HepG2 (cell line): Measurements from ENCODE around the gene CRLF1. TPM values are rescaled to one million over a fixed set of nuclear protein-coding genes. Genes with fewer than 3 reads are reported as not detected.
A peak's percentile ranks its signal among the peaks of the same experiment; 100 is the strongest.

ENCODE experiments used
- ATAC-seq: fragments of 200-7000 bp; cut with Tn5 transposase; 3 replicates; pipeline ENCODE4 v1.9.1; 2020; ENCODE audit warnings: mild to moderate bottlenecking, moderate library complexity
- BruUV-seq: library from RNA; stranded (reverse); fragments of 400-500 nt; replicated peaks from 2 replicates; lab custom pipeline; 2021; lab: Mats Ljungman, UMichigan
- CTCF ChIA-PET: fragments of 300-600 bp; formaldehyde crosslinking; extraction: SDS; loops from one replicate; lab custom pipeline; 2021; ENCODE audit warnings: low total read pairs, inconsistent platforms, low intra/inter-chr PET ratio; lab: Yijun Ruan, JAX
- POLR2A ChIA-PET: fragments of 350-600 bp; sonication (Branson Sonifier 250); formaldehyde crosslinking; loops from one replicate; lab custom pipeline; 2020; ENCODE audit warnings: antibody characterized with exemption, inconsistent platforms; lab: Yijun Ruan, JAX
- DNase-seq: peaks from one replicate; pipeline ENCODE4 v3.0.0-alpha.2; 2015; ENCODE audit warnings: low spot score
- FAIRE-seq: peaks from 3 replicates; lab custom pipeline; 2011; peaks lifted over from hg19 to GRCh38; lab: Jason Lieb, UNC
- H2AFZ ChIP-seq: one replicate; pipeline ENCODE4 v1.6.1; 2011; ENCODE audit warnings: low read length, inconsistent platforms
- H3K27ac ChIP-seq: fragments of 300-600 bp; 3 replicates; pipeline ENCODE4 v1.8.0; 2011; ENCODE audit warnings: mixed run types, mild to moderate bottlenecking, mixed read lengths, low read length, inconsistent platforms; ENCODE audit not compliant: insufficient read depth; ENCODE audit errors: extremely low read length
- H3K27me3 ChIP-seq, 2 experiments: fragments of 200-600 bp in 1 of 2; 2 replicates in 1 of 2; 3 replicates in 1 of 2; pipeline versions ENCODE4 v1.6.0 to v1.8.0; 2011; ENCODE audit warnings: low read length in 2 of 2, mild to moderate bottlenecking in 2 of 2, moderate library complexity in 2 of 2, inconsistent platforms in 1 of 2; ENCODE audit not compliant: insufficient read depth in 2 of 2, control insufficient read depth in 1 of 2
- H3K36me3 ChIP-seq, 2 experiments: fragments of 200-600 bp in 1 of 2; replicated peaks in 1 of 2; 2 replicates in 1 of 2; 3 replicates in 1 of 2; pipeline versions ENCODE4 v1.5.1 to v1.8.0; 2011; ENCODE audit warnings: low read length in 2 of 2, inconsistent platforms in 1 of 2; ENCODE audit not compliant: insufficient read depth in 2 of 2, control insufficient read depth in 1 of 2
- H3K4me1 ChIP-seq: 2 replicates; pipeline ENCODE4 v1.5.1; 2012; ENCODE audit warnings: low read length, inconsistent platforms; ENCODE audit not compliant: insufficient read depth
- H3K4me2 ChIP-seq: 2 replicates; pipeline ENCODE4 v1.6.0; 2011; ENCODE audit warnings: low read depth, low read length, inconsistent platforms
- H3K4me3 ChIP-seq, 3 experiments: fragments of 200-600 bp in 1 of 3; sonication (generic), shearing (Covaris generic) in 1 of 3; replicated peaks in 1 of 3; 2 replicates each; pipeline ENCODE4 v1.5.1; 2011 to 2016; ENCODE audit warnings: low read length in 3 of 3, inconsistent platforms in 2 of 3, low read depth in 2 of 3, mild to moderate bottlenecking in 2 of 3, control low read depth in 1 of 3, mixed read lengths in 1 of 3; ENCODE audit not compliant: insufficient read depth in 1 of 3
- H3K79me2 ChIP-seq: one replicate; pipeline ENCODE4 v1.6.1; 2011; ENCODE audit warnings: low read length, inconsistent platforms; ENCODE audit not compliant: insufficient read depth
- H3K9ac ChIP-seq: 2 replicates; pipeline ENCODE4 v1.6.0; 2011; ENCODE audit warnings: mild to moderate bottlenecking, low read depth, low read length, inconsistent platforms; ENCODE audit not compliant: insufficient read depth
- H3K9me3 ChIP-seq: 2 replicates; pipeline ENCODE4 v1.5.1; 2012; ENCODE audit warnings: mild to moderate bottlenecking, low read length
- H4K20me1 ChIP-seq: 2 replicates; pipeline ENCODE4 v1.6.0; 2011; ENCODE audit warnings: inconsistent platforms, mild to moderate bottlenecking, low read length, moderate library complexity; ENCODE audit not compliant: insufficient read depth
- ATAD3A ChIP-seq: sonication (generic); formaldehyde crosslinking; IDR thresholded peaks from 2 replicates; pipeline ENCODE4 v1.4.0; 2020; ENCODE audit warnings: missing genetic modification reagents
- DNMT1 ChIP-seq: sonication (generic); formaldehyde crosslinking; IDR thresholded peaks from 2 replicates; pipeline ENCODE4 v1.5.1; 2020; ENCODE audit warnings: mild to moderate bottlenecking, missing genetic modification reagents
- DPF2 ChIP-seq: sonication (generic); formaldehyde crosslinking; IDR thresholded peaks from 2 replicates; pipeline ENCODE4 v1.4.0; 2020; ENCODE audit warnings: mild to moderate bottlenecking, low read depth, missing genetic modification reagents, borderline replicate concordance
- ETS1 ChIP-seq: sonication (generic); formaldehyde crosslinking; IDR thresholded peaks from 2 replicates; pipeline ENCODE4 v1.4.0; 2020; ENCODE audit warnings: missing genetic modification reagents
- GABPB1 ChIP-seq: IDR thresholded peaks from 2 replicates; pipeline ENCODE4 v1.6.1; 2016; ENCODE audit warnings: mild to moderate bottlenecking, missing genetic modification reagents, moderate library complexity, missing compliant biosample characterization
- KMT2A ChIP-seq: sonication (generic); formaldehyde crosslinking; IDR thresholded peaks from 2 replicates; pipeline ENCODE4 v1.4.0; 2020; ENCODE audit warnings: missing genetic modification reagents
- MAZ ChIP-seq, 2 experiments: sonication (generic) in 1 of 2; formaldehyde crosslinking in 1 of 2; IDR thresholded peaks; 2 replicates each; pipeline versions ENCODE4 v1.5.0 to v1.6.1; 2012 to 2020; ENCODE audit warnings: low read depth in 2 of 2, mild to moderate bottlenecking in 2 of 2, borderline replicate concordance in 1 of 2, improper control_type of control experiment in 1 of 2, low read length in 1 of 2, missing genetic modification reagents in 1 of 2, moderate library complexity in 1 of 2
- MXD1 ChIP-seq: sonication (generic); formaldehyde crosslinking; IDR thresholded peaks from 2 replicates; pipeline ENCODE4 v1.4.0; 2020; ENCODE audit warnings: mild to moderate bottlenecking, missing genetic modification reagents
- NR3C1 ChIP-seq: sonication (generic); formaldehyde crosslinking; IDR thresholded peaks from 2 replicates; pipeline ENCODE4 v1.4.0; 2020; ENCODE audit warnings: missing genetic modification reagents
- PAF1 ChIP-seq: IDR thresholded peaks from 2 replicates; pipeline ENCODE4 v1.6.1; 2016; ENCODE audit warnings: missing genetic modification reagents, missing compliant biosample characterization
- RAD21 ChIP-seq: fragments of 450-650 bp; formaldehyde crosslinking; IDR thresholded peaks from 2 replicates; pipeline ENCODE4 v1.5.0; 2020; ENCODE audit warnings: mild to moderate bottlenecking
- REPIN1 ChIP-seq: sonication (generic); formaldehyde crosslinking; IDR thresholded peaks from 2 replicates; pipeline ENCODE4 v1.8.0; 2022; ENCODE audit warnings: missing genetic modification reagents, low read depth, mild to moderate bottlenecking, borderline replicate concordance
- TAF1 ChIP-seq: sonication (generic); formaldehyde crosslinking; IDR thresholded peaks from 2 replicates; pipeline ENCODE4 v1.4.0; 2020; ENCODE audit warnings: missing genetic modification reagents
- ZMAT5 ChIP-seq: sonication (generic); formaldehyde crosslinking; IDR thresholded peaks from 2 replicates; pipeline ENCODE4 v1.5.0; 2020; ENCODE audit warnings: mild to moderate bottlenecking, low read depth, missing genetic modification reagents, borderline replicate concordance
- ZNF253 ChIP-seq: sonication (generic); formaldehyde crosslinking; IDR thresholded peaks from 2 replicates; pipeline ENCODE4 v1.8.0; 2022; ENCODE audit warnings: mild to moderate bottlenecking, missing genetic modification reagents, borderline replicate concordance
- ZNF577 ChIP-seq: sonication (generic); formaldehyde crosslinking; IDR thresholded peaks from 2 replicates; pipeline ENCODE4 v1.4.0; 2020; ENCODE audit warnings: mild to moderate bottlenecking, low read depth, missing genetic modification reagents, borderline replicate concordance
- ZNF7 ChIP-seq: IDR thresholded peaks from 2 replicates; pipeline ENCODE4 v1.6.1; 2016; ENCODE audit warnings: missing biosample characterization, missing genetic modification reagents
- ZNF710 ChIP-seq: sonication (generic); formaldehyde crosslinking; IDR thresholded peaks from 2 replicates; pipeline ENCODE4 v1.5.0; 2020; ENCODE audit warnings: mild to moderate bottlenecking, missing genetic modification reagents, borderline replicate concordance
- ZNF777 ChIP-seq: sonication (generic); formaldehyde crosslinking; IDR thresholded peaks from 2 replicates; pipeline ENCODE4 v1.4.0; 2020; ENCODE audit warnings: missing genetic modification reagents
- WGBS: methylation state at CpG from one replicate; pipeline ENCODE4 v1.1.6; 2017; ENCODE audit warnings: low lambda C conversion rate; 5-methylcytosine and 5-hydroxymethylcytosine counted together
- in situ Hi-C: cut with HindIII; loops from 2 replicates; pipeline ENCODE4 v1.10.0; 2017; ENCODE audit warnings: low pct_unique_long_range_greater_than_20kb; ENCODE audit not compliant: extremely low pct_ligation_motif_present
- intact Hi-C: fragments of 100-400 bp; cut with micrococcal nuclease; formaldehyde crosslinking; loops from one replicate; pipeline ENCODE4 v1.10.0; 2022; ENCODE audit not compliant: unreplicated experiment
- polyA plus RNA-seq, 8 experiments: library from polyadenylated mRNA; depleted of rRNA in 3 of 8; stranded (reverse) in 7 of 8; unstranded in 1 of 8; fragments of >200 nt; fragmentation: Illumina TruSeq in 4 of 8; extraction: Trizol in 4 of 8; gene quantifications; 2 replicates each; pipeline versions ENCODE4 v1.2.1 to v1.2.3, GENCODE V29; 2011 to 2016; ENCODE audit warnings: low read depth in 4 of 8, missing spikeins in 1 of 8, mixed read lengths in 1 of 8; ENCODE audit not compliant: insufficient read depth in 1 of 8
- total RNA-seq, 5 experiments: library from RNA; depleted of rRNA; stranded (reverse); fragments of >200 nt; fragmentation: Illumina TruSeq; extraction: Trizol; gene quantifications; 2 replicates each; pipeline ENCODE4 v1.2.3, GENCODE V29; 2016; ENCODE audit warnings: low read depth in 1 of 5

CRLF1 gene
- total and polyA plus RNA-seq, 2 of the 13 experiments (the other 11 are each of a cell fraction or from before 2014, with no cell fraction given), result 217 to 296 TPM

- TF ChIP-seq ETS1, result no peak
Observed at GRCh38 chr19:18605196-18605545, 1.4 kb downstream of the CRLF1 start (continued).

- DNase-seq (no peak), ATAC-seq (no peak), FAIRE-seq (no peak)
- intact Hi-C loops (no loop called here), in situ Hi-C loops (no loop called here)
- WGBS, result 57% methylated on average over 10 of the region's 10 CpGs
- CTCF ChIA-PET, result no interaction called here
- peaks cover 6 to 15% of the 10 kb centered on the region in 2 experiments; a peak in 3 of 5 replicates for H3K36me3 ChIP-seq
- peak overlapping the region; percentile 91 for H3K4me2 ChIP-seq
- H3K27me3 ChIP-seq, result no peaks in the 10 kb centered on the region; a peak in 1 of 5 replicates
- POLR2A ChIA-PET, result interaction anchor here (1.6 kb wide), 1 partner anchor 16 kb away, joined by 4 read pairs; no protein-coding TSS in a partner anchor
- H2AFZ ChIP-seq, result no peak overlapping the region
- BruUV-seq, result no TSS peak
- peaks cover 26% of the 10 kb centered on the region for H4K20me1 ChIP-seq
- H3K9me3 ChIP-seq, result no peaks in the 10 kb centered on the region
- no peak overlapping the region for H3K27ac ChIP-seq
- peaks cover 48% of the 10 kb centered on the region for H3K4me1 ChIP-seq
- H3K9ac ChIP-seq, result peak overlapping the region; percentile 80
- peaks cover 34% of the 10 kb centered on the region for H3K79me2 ChIP-seq
- peak overlapping the region; percentile 67 to 82 (median 82) for H3K4me3 ChIP-seq
- no peak for TF ChIP-seq MAZ (IDR thresholded peaks at IDR 0.05; ENCODE audit: borderline replicate concordance, low read depth, low read length)
- no peak for TF ChIP-seq MAZ (CRISPR knock-in tag; IDR thresholded peaks at IDR 0.05; ENCODE audit: low read depth)
- no peak for TF ChIP-seq ZNF777 (CRISPR knock-in tag)
- no peak for TF ChIP-seq PAF1 (CRISPR knock-in tag)
- no peak for TF ChIP-seq ZNF710
- no peak for TF ChIP-seq TAF1
- TF ChIP-seq ZMAT5, result no peak
- no peak for TF ChIP-seq ZNF253 (CRISPR knock-in tag)
- no peak for TF ChIP-seq NR3C1 (CRISPR knock-in tag)
- no peak for TF ChIP-seq ZNF7 (CRISPR knock-in tag)
- no peak for TF ChIP-seq REPIN1
- no peak for TF ChIP-seq DNMT1 (CRISPR knock-in tag)
- TF ChIP-seq ATAD3A (CRISPR knock-in tag), result no peak
- no peak for TF ChIP-seq GABPB1 (CRISPR knock-in tag)
- no peak for TF ChIP-seq KMT2A
- no peak for TF ChIP-seq ZNF577 (CRISPR knock-in tag)
- no peak for TF ChIP-seq RAD21 (CRISPR knock-in tag)
- TF ChIP-seq DPF2 (CRISPR knock-in tag), result no peak
- no peak for TF ChIP-seq MXD1 (CRISPR knock-in tag)
Observed at GRCh38 chr19:18604820-18605159, 1.8 kb downstream of the CRLF1 start.
